ENCODE measurements around the gene RHEBL1.

RHEBL1 gene

GRCh38 chr12:49054524-49054923, 15.3 kb downstream of the RHEBL1 start:
- DNase-seq (ENCODE audit: low read depth) = no peak

GRCh38 chr12:49054096-49054495, 15.7 kb downstream of the RHEBL1 start:
- DNase-seq (ENCODE audit: low read depth) = no peak

GRCh38 chr12:49052451-49053208, 17.1 kb downstream of the RHEBL1 start:
- DNase-seq (ENCODE audit: low read depth) = no peak

GRCh38 chr12:49051777-49052438, 17.9 kb downstream of the RHEBL1 start:
- no peak for DNase-seq (ENCODE audit: low read depth)

- DNase-seq (ENCODE audit: low read depth) = no peak
Observed at GRCh38 chr12:49051373-49051764, 18.4 kb downstream of the RHEBL1 start.

GRCh38 chr12:49050507-49051372, 19.0 kb downstream of the RHEBL1 start:
- DNase-seq (ENCODE audit: low read depth) = no peak

- DNase-seq (ENCODE audit: low read depth) = peak; percentile 76
Observed at GRCh38 chr12:49049566-49050224, 20.1 kb downstream of the RHEBL1 start.

- DNase-seq (ENCODE audit: low read depth) = no peak
Observed at GRCh38 chr12:49048953-49049352, 20.8 kb downstream of the RHEBL1 start.

- DNase-seq (ENCODE audit: low read depth) = no peak
Observed at GRCh38 chr12:49046129-49046895, 23.5 kb downstream of the RHEBL1 start.

- DNase-seq (ENCODE audit: low read depth) = no peak
Observed at GRCh38 chr12:49044660-49045059, 25.1 kb downstream of the RHEBL1 start.

- peak; percentile 55 for DNase-seq (ENCODE audit: low read depth)
Observed at GRCh38 chr12:49043856-49044258, 25.9 kb downstream of the RHEBL1 start.

GRCh38 chr12:49043241-49043640, 26.5 kb downstream of the RHEBL1 start:
- DNase-seq (ENCODE audit: low read depth) = no peak

- DNase-seq (ENCODE audit: low read depth) = no peak
Observed at GRCh38 chr12:49041881-49042484, 27.8 kb downstream of the RHEBL1 start.

- DNase-seq (ENCODE audit: low read depth) = no peak
Observed at GRCh38 chr12:49041036-49041880, 28.5 kb downstream of the RHEBL1 start.

- no peak for DNase-seq (ENCODE audit: low read depth)
Observed at GRCh38 chr12:49040364-49040855, 29.4 kb downstream of the RHEBL1 start.

- DNase-seq (ENCODE audit: low read depth) = no peak
Observed at GRCh38 chr12:49039421-49040363, 30.1 kb downstream of the RHEBL1 start.

GRCh38 chr12:49038291-49038955, 31.4 kb downstream of the RHEBL1 start:
- no peak for DNase-seq (ENCODE audit: low read depth)

- DNase-seq (ENCODE audit: low read depth) = no peak
Observed at GRCh38 chr12:49037947-49038237, 31.9 kb downstream of the RHEBL1 start.
